NT2/D1 (cell line): ENCODE results near the gene CHN1.

ENCODE experiments used
- DNase-seq: peaks from one replicate; pipeline ENCODE4 v3.0.0-alpha.2; 2011; ENCODE audit warnings: low read depth, low spot score
- H3K27me3 ChIP-seq: 2 replicates; pipeline ENCODE4 v1.6.0; 2011; ENCODE audit warnings: mild to moderate bottlenecking; ENCODE audit not compliant: insufficient read length, insufficient read depth
- H3K36me3 ChIP-seq: 2 replicates; pipeline ENCODE4 v1.6.1; 2011; ENCODE audit warnings: mild to moderate bottlenecking, low read length, mixed read lengths; ENCODE audit not compliant: insufficient read depth, insufficient read length
- H3K4me1 ChIP-seq: 2 replicates; pipeline ENCODE4 v1.5.1; 2011; ENCODE audit not compliant: insufficient read depth, insufficient read length
- H3K4me3 ChIP-seq: 2 replicates; pipeline ENCODE4 v1.5.1; 2011; ENCODE audit warnings: low read depth; ENCODE audit not compliant: insufficient read length
- H3K9ac ChIP-seq: 2 replicates; pipeline ENCODE4 v1.6.0; 2011; ENCODE audit warnings: low read depth; ENCODE audit not compliant: insufficient read length
- H3K9me3 ChIP-seq: 2 replicates; pipeline ENCODE4 v1.5.1; 2011; ENCODE audit warnings: mild to moderate bottlenecking, low read length; ENCODE audit not compliant: insufficient read depth
- SUZ12 ChIP-seq: IDR thresholded peaks from 2 replicates; pipeline ENCODE4 v1.6.1; 2011; ENCODE audit not compliant: insufficient read length, insufficient read depth; ENCODE audit errors: extremely low read depth
- YY1 ChIP-seq: IDR thresholded peaks from 2 replicates; pipeline ENCODE4 v1.6.1; 2011; ENCODE audit not compliant: insufficient read length, insufficient read depth
- ZNF274 ChIP-seq: IDR thresholded peaks from 2 replicates; pipeline ENCODE4 v1.6.1; 2011; ENCODE audit warnings: mild to moderate bottlenecking, low read depth, low read length

CHN1 gene

GRCh38 chr2:175036582-175037018, 31.4 kb upstream of the CHN1 start:
- Histone ChIP-seq H3K27me3 (no peaks in the 10 kb centered on the region), H3K36me3 (no peaks in the 10 kb centered on the region), H3K9me3 (peaks cover 4% of the 10 kb centered on the region; the same call in 1 of the 2 replicates), H3K4me3 (no peak overlapping the region), H3K9ac (no peak overlapping the region), H3K4me1 (no peaks in the 10 kb centered on the region)
- TF ChIP-seq YY1, result no peak
- TF ChIP-seq ZNF274, result no peak
- TF ChIP-seq SUZ12, result no peak
- no peak for DNase-seq

- Histone ChIP-seq H3K4me1 (no peaks in the 10 kb centered on the region), H3K36me3 (no peaks in the 10 kb centered on the region), H3K9ac (no peak overlapping the region), H3K4me3 (no peak overlapping the region), H3K9me3 (peaks cover 4% of the 10 kb centered on the region; the same call in 1 of the 2 replicates), H3K27me3 (no peaks in the 10 kb centered on the region)
- TF ChIP-seq YY1, result no peak
- no peak for DNase-seq
Observed at GRCh38 chr2:175035806-175036205, 30.6 kb upstream of the CHN1 start.

- H3K9me3 ChIP-seq, result no peaks in the 10 kb centered on the region; the same call in 1 of the 2 replicates
- H3K4me1 ChIP-seq, result no peaks in the 10 kb centered on the region
- DNase-seq, result no peak
- TF ChIP-seq YY1, result no peak
- TF ChIP-seq SUZ12, result no peak
- no peak for TF ChIP-seq ZNF274
- H3K27me3 ChIP-seq, result no peaks in the 10 kb centered on the region
- no peak overlapping the region for H3K4me3 ChIP-seq
- H3K36me3 ChIP-seq, result no peaks in the 10 kb centered on the region
- H3K9ac ChIP-seq, result no peak overlapping the region
Observed at GRCh38 chr2:175034716-175035115, 29.5 kb upstream of the CHN1 start.

- H3K9ac ChIP-seq, result no peak overlapping the region
- TF ChIP-seq ZNF274 (no peak), YY1 (no peak), SUZ12 (no peak)
- no peaks in the 10 kb centered on the region for H3K9me3 ChIP-seq
- H3K4me3 ChIP-seq, result no peak overlapping the region
- no peaks in the 10 kb centered on the region for H3K36me3 ChIP-seq
- peak; percentile 39 for DNase-seq
- no peaks in the 10 kb centered on the region for H3K4me1 ChIP-seq
- H3K27me3 ChIP-seq, result no peaks in the 10 kb centered on the region
Observed at GRCh38 chr2:175030380-175031271, 25.4 kb upstream of the CHN1 start.

- Histone ChIP-seq H3K36me3 (no peaks in the 10 kb centered on the region), H3K9ac (no peak overlapping the region), H3K4me1 (no peaks in the 10 kb centered on the region), H3K4me3 (no peak overlapping the region), H3K27me3 (no peaks in the 10 kb centered on the region), H3K9me3 (no peaks in the 10 kb centered on the region)
- no peak for DNase-seq
- TF ChIP-seq ZNF274, result no peak
Observed at GRCh38 chr2:175027755-175028154, 22.6 kb upstream of the CHN1 start.

GRCh38 chr2:175026385-175026784, 21.2 kb upstream of the CHN1 start:
- H3K9ac ChIP-seq, result no peak overlapping the region
- DNase-seq, result no peak
- H3K27me3 ChIP-seq, result no peaks in the 10 kb centered on the region
- H3K4me3 ChIP-seq, result no peak overlapping the region
- TF ChIP-seq SUZ12, result no peak
- TF ChIP-seq ZNF274, result no peak
- no peak for TF ChIP-seq YY1
- H3K36me3 ChIP-seq, result no peaks in the 10 kb centered on the region
- no peaks in the 10 kb centered on the region for H3K9me3 ChIP-seq
- H3K4me1 ChIP-seq, result no peaks in the 10 kb centered on the region

GRCh38 chr2:175025946-175026345, 20.8 kb upstream of the CHN1 start:
- no peak for TF ChIP-seq SUZ12
- no peak for TF ChIP-seq YY1
- no peak for TF ChIP-seq ZNF274
- H3K27me3 ChIP-seq, result no peaks in the 10 kb centered on the region
- H3K9ac ChIP-seq, result no peak overlapping the region
- no peak for DNase-seq
- H3K9me3 ChIP-seq, result no peaks in the 10 kb centered on the region
- H3K4me1 ChIP-seq, result no peaks in the 10 kb centered on the region
- no peak overlapping the region for H3K4me3 ChIP-seq
- H3K36me3 ChIP-seq, result no peaks in the 10 kb centered on the region
